PFSK-1 (cell line): ENCODE results near the gene SSX2IP.

Experiments used
- FOXP2 ChIP-seq: optimal IDR thresholded peaks from 2 replicates; pipeline ENCODE3; 2011; ENCODE audit warnings: borderline replicate concordance, control low read depth, inconsistent platforms; ENCODE audit not compliant: insufficient read depth; ENCODE audit errors: extremely low read length, extremely low read depth
- POLR2AphosphoS5 ChIP-seq: IDR thresholded peaks from 2 replicates; pipeline ENCODE4 v1.6.1; 2012; ENCODE audit warnings: low read depth, mild to moderate bottlenecking, control low read depth, low read length, moderate library complexity
- SIN3A ChIP-seq: IDR thresholded peaks from 2 replicates; pipeline ENCODE4 v1.6.1; 2012; ENCODE audit warnings: mild to moderate bottlenecking, low read length, moderate library complexity, borderline replicate concordance; ENCODE audit not compliant: insufficient read depth
- TAF1 ChIP-seq: IDR thresholded peaks from 2 replicates; pipeline ENCODE4 v1.6.1; 2012; ENCODE audit warnings: low read length, control low read depth, borderline replicate concordance; ENCODE audit not compliant: insufficient read depth
- TF ChIP-seq, protein P1 (sequence below), 2 experiments: IDR thresholded peaks; 2 replicates each; pipeline versions ENCODE4 v1.6.1 to v1.8.0; 2011 to 2012; ENCODE audit warnings: low read depth in 2 of 2, low read length in 2 of 2, control low read depth in 1 of 2, inconsistent platforms in 1 of 2, mild to moderate bottlenecking in 1 of 2, moderate library complexity in 1 of 2; ENCODE audit not compliant: insufficient read depth in 1 of 2

Gene SSX2IP

DNA sequence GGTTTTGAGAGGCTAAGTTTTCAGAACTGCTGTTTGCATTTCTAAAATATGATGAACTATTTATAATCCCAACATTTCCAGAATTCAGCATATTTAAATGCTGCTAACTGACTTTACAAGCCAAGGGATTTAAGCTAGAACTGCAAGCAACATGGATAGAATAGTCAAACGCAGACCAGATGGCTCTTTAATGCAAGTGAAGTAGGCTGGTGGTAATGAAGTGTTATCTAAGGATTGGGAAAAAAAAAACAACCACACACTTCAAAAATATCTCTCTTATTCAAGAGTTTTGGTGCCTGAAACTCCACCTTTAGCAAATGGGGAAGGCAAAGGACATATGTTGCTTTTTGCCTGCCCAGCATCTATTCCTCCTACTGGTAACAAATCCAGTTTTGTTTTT, 20.9 kb upstream of the SSX2IP start:
- TF ChIP-seq FOXP2 = no peak
- no peak for TF ChIP-seq TAF1
- TF ChIP-seq POLR2AphosphoS5 = no peak
- TF ChIP-seq, protein P1, sequence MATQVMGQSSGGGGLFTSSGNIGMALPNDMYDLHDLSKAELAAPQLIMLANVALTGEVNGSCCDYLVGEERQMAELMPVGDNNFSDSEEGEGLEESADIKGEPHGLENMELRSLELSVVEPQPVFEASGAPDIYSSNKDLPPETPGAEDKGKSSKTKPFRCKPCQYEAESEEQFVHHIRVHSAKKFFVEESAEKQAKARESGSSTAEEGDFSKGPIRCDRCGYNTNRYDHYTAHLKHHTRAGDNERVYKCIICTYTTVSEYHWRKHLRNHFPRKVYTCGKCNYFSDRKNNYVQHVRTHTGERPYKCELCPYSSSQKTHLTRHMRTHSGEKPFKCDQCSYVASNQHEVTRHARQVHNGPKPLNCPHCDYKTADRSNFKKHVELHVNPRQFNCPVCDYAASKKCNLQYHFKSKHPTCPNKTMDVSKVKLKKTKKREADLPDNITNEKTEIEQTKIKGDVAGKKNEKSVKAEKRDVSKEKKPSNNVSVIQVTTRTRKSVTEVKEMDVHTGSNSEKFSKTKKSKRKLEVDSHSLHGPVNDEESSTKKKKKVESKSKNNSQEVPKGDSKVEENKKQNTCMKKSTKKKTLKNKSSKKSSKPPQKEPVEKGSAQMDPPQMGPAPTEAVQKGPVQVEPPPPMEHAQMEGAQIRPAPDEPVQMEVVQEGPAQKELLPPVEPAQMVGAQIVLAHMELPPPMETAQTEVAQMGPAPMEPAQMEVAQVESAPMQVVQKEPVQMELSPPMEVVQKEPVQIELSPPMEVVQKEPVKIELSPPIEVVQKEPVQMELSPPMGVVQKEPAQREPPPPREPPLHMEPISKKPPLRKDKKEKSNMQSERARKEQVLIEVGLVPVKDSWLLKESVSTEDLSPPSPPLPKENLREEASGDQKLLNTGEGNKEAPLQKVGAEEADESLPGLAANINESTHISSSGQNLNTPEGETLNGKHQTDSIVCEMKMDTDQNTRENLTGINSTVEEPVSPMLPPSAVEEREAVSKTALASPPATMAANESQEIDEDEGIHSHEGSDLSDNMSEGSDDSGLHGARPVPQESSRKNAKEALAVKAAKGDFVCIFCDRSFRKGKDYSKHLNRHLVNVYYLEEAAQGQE (IDR thresholded peaks at IDR 0.05; ENCODE audit: insufficient read depth in 1 of 2, low read depth in 2 of 2, low read length in 2 of 2) = no peak
- TF ChIP-seq SIN3A = no peak

DNA sequence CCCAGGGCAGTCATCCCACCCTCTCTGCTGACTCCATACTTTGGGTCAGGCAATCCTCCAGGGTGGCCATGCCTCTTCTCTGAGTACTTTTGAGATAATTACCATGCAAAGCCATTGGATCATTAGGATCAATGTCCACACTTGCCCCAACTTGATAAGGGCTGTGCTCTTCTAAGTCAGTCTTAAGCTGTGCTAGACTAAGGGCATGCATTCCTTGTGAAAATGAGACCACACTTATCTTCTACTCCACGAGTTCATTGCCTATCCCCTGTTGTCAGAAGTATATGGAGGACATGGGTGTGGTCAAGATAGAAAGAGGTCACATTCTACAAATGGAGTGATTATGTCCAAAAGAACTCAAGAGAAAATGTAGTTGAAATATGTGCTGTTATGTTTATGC, 18.9 kb upstream of the SSX2IP start:
- TF ChIP-seq TAF1 = no peak
- TF ChIP-seq POLR2AphosphoS5 = no peak

DNA sequence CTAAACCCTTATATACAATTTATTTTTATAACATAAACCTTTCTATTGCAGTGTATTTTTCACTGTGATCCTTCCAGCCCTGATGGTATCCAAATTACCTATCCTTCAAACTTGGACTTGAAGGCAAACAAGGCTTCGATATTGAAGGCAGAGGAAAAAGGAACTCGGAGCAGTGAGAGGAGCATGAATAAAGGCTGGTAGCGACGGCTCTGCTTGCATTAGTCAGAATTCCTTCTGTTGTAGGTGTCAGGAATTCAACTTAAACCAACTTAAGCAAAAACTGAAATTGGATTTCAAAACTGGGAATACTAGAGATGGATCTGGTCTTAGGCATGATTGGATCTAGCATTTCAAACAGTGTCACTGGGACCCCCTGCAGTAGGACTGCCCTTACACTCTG, 17.8 kb upstream of the SSX2IP start:
- TF ChIP-seq SIN3A (no peak), POLR2AphosphoS5 (no peak), TAF1 (no peak), FOXP2 (no peak)
- TF ChIP-seq, protein P1 (IDR thresholded peaks at IDR 0.05; ENCODE audit: insufficient read depth in 1 of 2, low read depth in 2 of 2, low read length in 2 of 2) = no peak

DNA sequence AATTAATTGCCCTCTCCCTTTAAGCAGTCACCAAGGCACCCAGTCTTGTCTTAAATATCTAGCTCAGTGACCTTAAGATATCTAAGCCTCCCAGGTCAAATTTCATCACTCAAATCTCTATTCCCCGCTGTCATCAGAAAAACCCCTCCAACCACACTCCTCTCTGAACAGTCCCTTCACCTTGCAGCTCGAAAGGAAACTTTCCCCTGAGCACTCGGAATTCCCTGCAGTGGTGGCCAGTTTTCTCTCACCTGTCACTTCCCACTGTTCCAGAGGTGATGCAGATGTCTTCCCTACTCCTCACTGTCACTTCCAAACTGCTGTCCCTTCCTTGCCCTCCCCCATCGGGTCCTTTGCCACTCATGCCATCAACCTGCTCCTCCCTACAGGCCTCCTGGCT, 15.3 kb upstream of the SSX2IP start:
- TF ChIP-seq SIN3A (no peak), TAF1 (no peak), POLR2AphosphoS5 (no peak), FOXP2 (no peak)
- TF ChIP-seq, protein P1 (IDR thresholded peaks at IDR 0.05; ENCODE audit: insufficient read depth in 1 of 2, low read depth in 2 of 2, low read length in 2 of 2) = no peak

DNA sequence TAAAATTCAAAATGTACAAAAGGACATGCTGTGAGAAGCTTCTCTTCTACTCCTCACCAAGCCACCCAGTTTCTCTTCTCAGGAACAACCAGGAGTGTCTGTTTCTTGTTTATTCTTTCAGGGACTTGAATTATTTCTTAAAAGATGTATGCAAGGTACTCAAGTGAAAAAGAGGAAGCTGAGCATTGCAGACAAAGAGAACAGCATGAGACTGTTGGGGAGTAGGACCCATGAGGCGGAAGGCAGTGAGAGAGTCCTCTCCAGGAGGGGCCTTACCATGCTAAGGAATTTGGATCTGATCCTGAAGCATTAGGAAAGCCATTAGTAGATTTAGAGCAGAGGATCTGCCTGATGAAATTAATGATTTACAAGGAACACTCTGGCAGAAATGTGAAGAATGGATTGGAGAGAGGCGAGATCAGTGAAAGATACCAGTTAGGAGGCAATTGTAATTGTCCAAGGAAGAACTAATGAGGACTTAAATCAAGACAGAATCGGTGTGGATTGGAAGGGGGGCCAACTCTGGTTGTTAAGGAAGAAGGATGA, 14.7 kb upstream of the SSX2IP start:
- TF ChIP-seq POLR2AphosphoS5 (no peak), FOXP2 (no peak), TAF1 (no peak), SIN3A (no peak)
- TF ChIP-seq, protein P1 (IDR thresholded peaks at IDR 0.05; ENCODE audit: insufficient read depth in 1 of 2, low read depth in 2 of 2, low read length in 2 of 2) = no peak
